ENCODE results near the gene GABRG3. TPM values are rescaled to one million over a fixed set of nuclear protein-coding genes. Genes with fewer than 3 reads are reported as not detected.

Gene GABRG3
- total RNA-seq, 3 donors from 2014 or later, result 0.15 to 0.33 TPM; not detected in 1

DNA sequence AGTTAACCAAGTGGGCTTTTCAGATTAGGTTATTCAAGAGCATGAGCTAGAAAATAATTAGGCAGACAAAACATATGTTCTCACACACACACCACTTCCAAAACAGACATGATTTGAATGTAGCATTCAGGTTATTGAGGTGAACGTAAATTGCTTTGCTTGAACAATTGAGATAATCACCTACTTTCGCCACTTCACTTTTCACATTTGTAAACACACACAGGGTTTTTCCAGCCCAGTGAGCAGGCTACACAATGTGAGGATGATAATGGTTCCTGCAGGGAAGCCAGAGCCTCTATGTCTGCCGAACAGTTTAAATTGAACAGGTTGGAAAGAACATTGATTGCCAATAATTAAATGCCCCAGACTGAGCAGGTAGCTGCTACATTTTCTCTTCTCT, 567.3 kb downstream of the GABRG3 start:
- H3K27ac ChIP-seq, result no peak overlapping the region
- H3K4me3 ChIP-seq, result no peak overlapping the region
- intact Hi-C loops (cut with DNase I; ENCODE audit: low total_unique reads), result no loop called here
- no peak for DNase-seq (ENCODE audit: low spot score in 2 of 2)
- H3K27me3 ChIP-seq, result no peaks in the 10 kb centered on the region
- H3K9me3 ChIP-seq, result no peaks in the 10 kb centered on the region
- no peak for TF ChIP-seq POLR2A (IDR thresholded peaks at IDR 0.05)
- TF ChIP-seq, protein P1, sequence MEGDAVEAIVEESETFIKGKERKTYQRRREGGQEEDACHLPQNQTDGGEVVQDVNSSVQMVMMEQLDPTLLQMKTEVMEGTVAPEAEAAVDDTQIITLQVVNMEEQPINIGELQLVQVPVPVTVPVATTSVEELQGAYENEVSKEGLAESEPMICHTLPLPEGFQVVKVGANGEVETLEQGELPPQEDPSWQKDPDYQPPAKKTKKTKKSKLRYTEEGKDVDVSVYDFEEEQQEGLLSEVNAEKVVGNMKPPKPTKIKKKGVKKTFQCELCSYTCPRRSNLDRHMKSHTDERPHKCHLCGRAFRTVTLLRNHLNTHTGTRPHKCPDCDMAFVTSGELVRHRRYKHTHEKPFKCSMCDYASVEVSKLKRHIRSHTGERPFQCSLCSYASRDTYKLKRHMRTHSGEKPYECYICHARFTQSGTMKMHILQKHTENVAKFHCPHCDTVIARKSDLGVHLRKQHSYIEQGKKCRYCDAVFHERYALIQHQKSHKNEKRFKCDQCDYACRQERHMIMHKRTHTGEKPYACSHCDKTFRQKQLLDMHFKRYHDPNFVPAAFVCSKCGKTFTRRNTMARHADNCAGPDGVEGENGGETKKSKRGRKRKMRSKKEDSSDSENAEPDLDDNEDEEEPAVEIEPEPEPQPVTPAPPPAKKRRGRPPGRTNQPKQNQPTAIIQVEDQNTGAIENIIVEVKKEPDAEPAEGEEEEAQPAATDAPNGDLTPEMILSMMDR (IDR thresholded peaks at IDR 0.05), result no peak
- no peak for TF ChIP-seq POLR2AphosphoS5 (IDR thresholded peaks at IDR 0.05)
- H3K36me3 ChIP-seq, result no peaks in the 10 kb centered on the region
- H3K4me1 ChIP-seq, result no peaks in the 10 kb centered on the region

- Histone ChIP-seq H3K9me3 (no peaks in the 10 kb centered on the region), H3K27me3 (no peaks in the 10 kb centered on the region), H3K4me1 (no peaks in the 10 kb centered on the region), H3K4me3 (no peak overlapping the region), H3K36me3 (no peaks in the 10 kb centered on the region), H3K27ac (no peak overlapping the region)
- no peak for DNase-seq (ENCODE audit: low spot score in 2 of 2)
- intact Hi-C loops (cut with DNase I; ENCODE audit: low total_unique reads), result no loop called here
- TF ChIP-seq POLR2A (IDR thresholded peaks at IDR 0.05), result no peak
- no peak for TF ChIP-seq POLR2AphosphoS5 (IDR thresholded peaks at IDR 0.05)
- TF ChIP-seq, protein P1 (IDR thresholded peaks at IDR 0.05), result no peak
Observed at GRCh38 chr15:27541581-27541980, 570.6 kb downstream of the GABRG3 start.

DNA sequence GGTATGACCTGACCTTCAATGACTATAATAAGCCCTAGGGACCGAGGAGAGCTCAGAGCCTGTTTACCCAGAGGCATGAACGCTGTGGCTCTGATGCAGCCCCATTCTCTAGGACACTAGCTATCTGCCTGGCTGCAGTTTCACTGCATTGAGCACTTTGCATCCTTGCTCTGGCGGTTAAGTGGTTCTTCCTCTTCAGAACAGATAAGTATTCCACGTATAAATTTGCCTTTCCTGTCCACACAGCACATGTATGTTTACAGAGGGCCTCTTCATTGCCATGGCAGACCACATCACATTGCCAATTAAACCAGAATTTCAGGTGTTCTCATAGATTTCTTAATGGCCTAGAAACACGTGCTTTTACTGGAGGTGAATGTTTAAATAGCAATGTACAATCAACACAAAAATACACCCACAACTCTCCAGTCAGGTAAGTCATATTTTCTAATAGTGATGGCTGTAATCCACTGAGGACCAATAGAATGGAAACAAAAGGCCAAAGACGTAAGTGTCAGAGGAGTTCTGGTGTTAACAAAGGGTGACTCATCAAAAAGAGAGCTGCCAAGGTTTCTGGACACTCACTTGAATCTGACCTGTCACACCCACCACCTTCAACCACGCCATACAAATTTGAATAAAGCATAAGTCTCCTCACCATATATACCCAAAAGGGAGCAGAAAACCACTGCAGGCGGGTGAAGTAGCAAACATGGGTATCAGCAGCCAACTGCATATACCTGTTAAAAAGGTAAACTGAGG, 574.7 kb downstream of the GABRG3 start:
- no peaks in the 10 kb centered on the region for H3K4me1 ChIP-seq
- DNase-seq (ENCODE audit: low spot score in 2 of 2), result no peak
- no peak overlapping the region for H3K4me3 ChIP-seq
- H3K9me3 ChIP-seq, result no peaks in the 10 kb centered on the region
- intact Hi-C loops (cut with DNase I; ENCODE audit: low total_unique reads), result no loop called here
- no peak overlapping the region for H3K27ac ChIP-seq
- no peaks in the 10 kb centered on the region for H3K27me3 ChIP-seq
- TF ChIP-seq POLR2AphosphoS5 (IDR thresholded peaks at IDR 0.05), result no peak
- TF ChIP-seq POLR2A (IDR thresholded peaks at IDR 0.05), result no peak
- TF ChIP-seq, protein P1 (IDR thresholded peaks at IDR 0.05), result no peak
- H3K36me3 ChIP-seq, result no peaks in the 10 kb centered on the region

DNA sequence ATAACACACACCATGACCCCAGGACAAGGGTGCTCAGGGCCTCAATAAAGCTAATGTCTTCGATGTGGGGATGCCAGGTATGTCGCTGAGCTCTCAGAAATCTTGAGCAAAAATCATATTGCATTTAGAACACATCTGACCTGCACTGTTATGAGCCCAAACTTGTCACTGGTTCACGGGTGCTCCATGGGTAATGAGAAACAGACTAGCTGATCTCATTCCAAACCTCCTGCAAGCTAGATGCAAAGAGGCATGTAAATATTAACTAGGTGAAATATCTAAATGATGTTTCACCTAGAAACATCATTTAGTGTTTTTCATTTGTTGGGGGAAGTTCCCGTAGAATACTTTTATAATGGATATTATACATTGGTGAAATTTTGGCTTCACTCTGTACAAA, 578.8 kb downstream of the GABRG3 start:
- intact Hi-C loops (cut with DNase I; ENCODE audit: low total_unique reads), result no loop called here
- TF ChIP-seq POLR2A (IDR thresholded peaks at IDR 0.05) (no peak), POLR2AphosphoS5 (IDR thresholded peaks at IDR 0.05) (no peak)
- TF ChIP-seq, protein P1 (IDR thresholded peaks at IDR 0.05), result no peak

DNA sequence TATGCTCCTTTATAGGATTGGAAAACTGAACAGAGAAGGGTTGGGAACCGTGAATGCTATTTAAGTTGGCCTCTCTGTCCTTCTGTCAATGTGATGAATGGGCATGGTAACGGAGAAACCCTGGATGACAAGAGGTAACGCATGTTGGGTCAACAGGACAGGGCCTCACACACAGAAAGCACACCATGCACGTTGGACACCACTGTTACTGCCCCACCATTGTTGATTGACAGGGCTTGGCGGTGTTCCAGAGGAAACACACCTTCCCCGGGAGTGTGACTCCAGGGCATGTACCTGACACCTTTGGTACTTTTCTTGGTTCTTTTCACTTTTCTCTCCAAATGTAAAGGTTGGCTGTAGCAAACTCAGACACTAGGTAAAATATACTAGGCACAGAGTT, 579.7 kb downstream of the GABRG3 start:
- Histone ChIP-seq H3K9me3 (no peaks in the 10 kb centered on the region), H3K4me1 (no peaks in the 10 kb centered on the region), H3K27me3 (no peaks in the 10 kb centered on the region), H3K27ac (no peak overlapping the region), H3K4me3 (no peak overlapping the region), H3K36me3 (no peaks in the 10 kb centered on the region)
- no peak for TF ChIP-seq POLR2AphosphoS5 (IDR thresholded peaks at IDR 0.05)
- no peak for TF ChIP-seq POLR2A (IDR thresholded peaks at IDR 0.05)
- TF ChIP-seq, protein P1 (IDR thresholded peaks at IDR 0.05), result no peak
- DNase-seq (ENCODE audit: low spot score in 2 of 2), result no peak
- intact Hi-C loops (cut with DNase I; ENCODE audit: low total_unique reads), result no loop called here

More for the DNA sequence above, 578.8 kb downstream of the GABRG3 start:
- H3K36me3 ChIP-seq, result no peaks in the 10 kb centered on the region
- no peaks in the 10 kb centered on the region for H3K9me3 ChIP-seq
- no peak overlapping the region for H3K4me3 ChIP-seq
- H3K27me3 ChIP-seq, result no peaks in the 10 kb centered on the region
- no peaks in the 10 kb centered on the region for H3K4me1 ChIP-seq
- DNase-seq (ENCODE audit: low spot score in 2 of 2), result no peak
- H3K27ac ChIP-seq, result no peak overlapping the region

Measured in breast epithelium (tissue), 4 donors.